ENCODE results near the gene MEX3A.

DNA sequence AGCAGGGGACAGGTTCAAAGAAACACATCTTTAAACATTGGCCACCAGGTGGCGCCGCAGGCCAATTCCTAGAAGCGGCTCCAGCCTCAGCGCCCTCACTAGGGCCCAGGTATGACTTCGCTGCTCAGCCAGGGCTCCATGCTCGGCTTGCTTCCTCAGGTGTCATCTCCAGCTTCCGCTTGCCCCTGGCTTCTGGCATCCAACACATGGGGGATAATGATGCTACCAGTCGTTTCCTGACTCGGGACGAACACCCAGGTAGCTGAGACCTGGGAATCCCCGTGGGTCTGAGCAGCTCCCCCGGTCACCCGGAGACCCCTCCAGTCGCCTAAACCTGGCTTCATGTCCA is 8.5 kb upstream of the MEX3A start:
- TF ChIP-seq CTCF (IDR thresholded peaks at IDR 0.05) (peak; percentile 82 to 95 (median 85)), POLR2A (IDR thresholded peaks at IDR 0.05) (no peak)

All from testis (tissue), 2 donors.